Transverse colon (tissue), 4 donors: ENCODE measurements around the gene RAB3IL1. TPM values are rescaled to one million over a fixed set of nuclear protein-coding genes. Genes with fewer than 3 reads are reported as not detected.
A peak's percentile ranks its signal among the peaks of the same experiment; 100 is the strongest.

Experiments used
- DNase-seq: peaks from one replicate; pipeline ENCODE4 v3.0.0-alpha.2; 2019
- H3K27ac ChIP-seq, 4 donors: fragments of 200-600 bp; sonication (generic); 2 replicates each; pipeline ENCODE4 v1.5.1; 2016 to 2018; ENCODE audit warnings: inconsistent platforms in 4 of 4
- H3K27me3 ChIP-seq: fragments of 200-600 bp; sonication (generic); 2 replicates; pipeline ENCODE4 v1.5.1; 2017; ENCODE audit warnings: inconsistent platforms
- H3K36me3 ChIP-seq, 4 donors: fragments of 200-600 bp; sonication (generic); 2 replicates each; pipeline ENCODE4 v1.5.1; 2017 to 2019; ENCODE audit warnings: inconsistent platforms in 4 of 4
- H3K4me1 ChIP-seq, 4 donors: fragments of 200-600 bp; sonication (generic); 2 replicates each; pipeline ENCODE4 v1.5.1; 2017 to 2020; ENCODE audit warnings: inconsistent platforms in 4 of 4
- H3K4me3 ChIP-seq, 4 donors: fragments of 200-600 bp; sonication (generic); 1 replicate in 1 of 4; 2 replicates in 3 of 4; pipeline versions ENCODE4 v1.5.1 to v1.6.1; 2017 to 2019; ENCODE audit warnings: inconsistent platforms in 4 of 4
- H3K9me3 ChIP-seq, 2 donors: fragments of 200-600 bp; sonication (generic); 2 replicates each; pipeline ENCODE4 v1.5.1; 2017 to 2019; ENCODE audit warnings: inconsistent platforms in 2 of 2
- CTCF ChIP-seq, 5 experiments: fragments of 200-600 bp in 3 of 5; fragments of 450-650 bp in 2 of 5; sonication (generic) in 3 of 5; IDR thresholded peaks; 1 replicate in 2 of 5; 2 replicates in 3 of 5; pipeline ENCODE4 v1.5.1; 2016 to 2017; ENCODE audit warnings: antibody characterized with exemption in 5 of 5, inconsistent platforms in 3 of 5, mild to moderate bottlenecking in 2 of 5, moderate library complexity in 1 of 5
- EP300 ChIP-seq: sonication (generic); formaldehyde crosslinking; IDR thresholded peaks from one replicate; pipeline ENCODE4 v1.6.1; 2017; ENCODE audit warnings: antibody characterized with exemption, low read depth
- POLR2A ChIP-seq: fragments of 450-650 bp; IDR thresholded peaks from one replicate; pipeline ENCODE4 v1.6.1; 2016; ENCODE audit warnings: antibody characterized with exemption, mild to moderate bottlenecking, moderate library complexity
- POLR2AphosphoS5 ChIP-seq, 3 donors: sonication (generic); formaldehyde crosslinking; IDR thresholded peaks; one replicate each; pipeline ENCODE4 v1.6.1; 2016; ENCODE audit warnings: antibody characterized with exemption in 3 of 3
- WGBS, 2 donors: methylation state at CpG; one replicate each; pipeline ENCODE4 v1.1.5; 2018; ENCODE audit warnings: low coverage in 1 of 2; 5-methylcytosine and 5-hydroxymethylcytosine counted together
- in situ Hi-C, 4 donors: fragments of 200-750 bp; cut with MboI; loops; one replicate each; pipeline versions ENCODE4 v1.15.0 to v1.15.1; 2017; ENCODE audit warnings: low sequenced_read_pairs in 3 of 4, low pct_ligation_motif_present in 1 of 4, low pct_unique_long_range_greater_than_20kb in 1 of 4
- intact Hi-C: fragments of 100-400 bp; cut with DNase I; formaldehyde crosslinking; loops from one replicate; pipeline ENCODE4 v1.15.1; 2023; ENCODE audit warnings: low total_unique reads
- total RNA-seq, 4 donors: library from RNA; depleted of rRNA; stranded (reverse); fragments of >200 nt; gene quantifications; one replicate each; pipeline ENCODE4 v1.1.0, GENCODE V29; 2016

The RAB3IL1 gene
- total RNA-seq, 4 donors from 2014 or later, result 1.2 to 7.6 (median 5.9) TPM

GRCh38 chr11:61948505-61948904 lies 31.1 kb upstream of the RAB3IL1 start:
- Histone ChIP-seq H3K4me1 (peaks cover 7 to 14% (median 10%) of the 10 kb centered on the region in 4 donors), H3K27ac (no peak overlapping the region), H3K4me3 (no peak overlapping the region), H3K36me3 (no peaks in the 10 kb centered on the region), H3K27me3 (no peaks in the 10 kb centered on the region), H3K9me3 (no peaks in the 10 kb centered on the region)
- DNase-seq, result no peak
- TF ChIP-seq POLR2AphosphoS5 (IDR thresholded peaks at IDR 0.05) (no peak), POLR2A (no peak), CTCF (IDR thresholded peaks at IDR 0.05) (no peak), EP300 (no peak)
- in situ Hi-C loops (loop anchor here in 3 of 4 donors (5.0 to 10.0 kb wide), 2 partner anchors 51 to 54 kb away; partner anchors contain the start of gene FADS3 (in 2 of the 3)), intact Hi-C loops (loop anchor here (10.0 kb wide), 1 partner anchor 136 kb away; no protein-coding TSS in a partner anchor)
- WGBS, 2 donors, result 68 to 96% methylated on average over 4 to 7 of the region's 7 CpGs

GRCh38 chr11:61947486-61948210 lies 30.3 kb upstream of the RAB3IL1 start:
- H3K9me3 ChIP-seq, result no peaks in the 10 kb centered on the region

GRCh38 chr11:61946894-61947293 lies 29.5 kb upstream of the RAB3IL1 start:
- H3K36me3 ChIP-seq, result no peaks in the 10 kb centered on the region
- in situ Hi-C loops, result loop anchor here in 3 of 4 donors (5.0 to 10.0 kb wide), 2 partner anchors 50 to 52 kb away; partner anchors contain the start of gene FADS3 (in 2 of the 3)
- H3K27ac ChIP-seq, result no peak overlapping the region
- H3K4me3 ChIP-seq, result no peak overlapping the region
- WGBS, 2 donors, result 94 to 100% methylated on average over 3 to 5 of the region's 5 CpGs
- H3K9me3 ChIP-seq, result no peaks in the 10 kb centered on the region
- peaks cover 7 to 14% (median 10%) of the 10 kb centered on the region in 4 donors for H3K4me1 ChIP-seq
- TF ChIP-seq EP300 (no peak), POLR2AphosphoS5 (IDR thresholded peaks at IDR 0.05) (no peak), CTCF (IDR thresholded peaks at IDR 0.05) (no peak), POLR2A (no peak)
- H3K27me3 ChIP-seq, result no peaks in the 10 kb centered on the region
- DNase-seq, result no peak
- intact Hi-C loops, result loop anchor here (2.0 to 10.0 kb wide), 2 partner anchors 50 to 138 kb away; no protein-coding TSS in a partner anchor

More at GRCh38 chr11:61947486-61948210, 30.3 kb upstream of the RAB3IL1 start:
- Histone ChIP-seq H3K27me3 (no peaks in the 10 kb centered on the region), H3K4me1 (peaks cover 7 to 14% (median 10%) of the 10 kb centered on the region in 4 donors), H3K27ac (no peak overlapping the region), H3K4me3 (no peak overlapping the region), H3K36me3 (no peaks in the 10 kb centered on the region)
- TF ChIP-seq EP300 (no peak), POLR2AphosphoS5 (IDR thresholded peaks at IDR 0.05) (peak in 2 of 3 donors; percentile 22 to 31), CTCF (IDR thresholded peaks at IDR 0.05) (peak; percentile 86 to 92 (median 90))
- in situ Hi-C loops (loop anchor here in 3 of 4 donors (5.0 to 10.0 kb wide), 2 partner anchors 50 to 53 kb away; partner anchors contain the start of gene FADS3 (in 2 of the 3)), intact Hi-C loops (loop anchor here (2.0 to 10.0 kb wide), 2 partner anchors 51 to 137 kb away; no protein-coding TSS in a partner anchor)
- 2 to 17% methylated on average over 2 to 8 of the region's 8 CpGs for WGBS, 2 donors
- DNase-seq, result peak; percentile 88

GRCh38 chr11:61945191-61945590 lies 27.8 kb upstream of the RAB3IL1 start:
- H3K27me3 ChIP-seq, result no peaks in the 10 kb centered on the region
- H3K4me3 ChIP-seq, result no peak overlapping the region
- TF ChIP-seq POLR2A (no peak), POLR2AphosphoS5 (IDR thresholded peaks at IDR 0.05) (no peak), EP300 (no peak), CTCF (IDR thresholded peaks at IDR 0.05) (no peak)
- WGBS, 2 donors, result 97% methylated on average over 9 of the region's 13 CpGs; no CpG with 5 or more reads in 1 of the 2 donors
- DNase-seq, result no peak
- no peaks in the 10 kb centered on the region for H3K9me3 ChIP-seq
- H3K4me1 ChIP-seq, result peaks cover 7 to 14% (median 10%) of the 10 kb centered on the region in 4 donors
- in situ Hi-C loops (loop anchor here in 3 of 4 donors (5.0 to 10.0 kb wide), 2 partner anchors 48 to 50 kb away; partner anchors contain the start of gene FADS3 (in 2 of the 3)), intact Hi-C loops (loop anchor here (10.0 kb wide), 1 partner anchor 140 kb away; no protein-coding TSS in a partner anchor)
- no peaks in the 10 kb centered on the region for H3K36me3 ChIP-seq
- no peak overlapping the region for H3K27ac ChIP-seq
